HUES6 (cell line): ENCODE results near the gene NEK10.

Experiments used
- H3K27ac ChIP-seq: 2 replicates; pipeline ENCODE4 v1.7.0; 2013; ENCODE audit warnings: low read depth, mild to moderate bottlenecking, low read length, inconsistent platforms
- H3K27me3 ChIP-seq: 2 replicates; pipeline ENCODE4 v1.6.1; 2013; ENCODE audit warnings: low read length; ENCODE audit not compliant: control insufficient read depth, insufficient read depth
- H3K36me3 ChIP-seq: 2 replicates; pipeline ENCODE4 v1.6.1; 2013; ENCODE audit warnings: low read length; ENCODE audit not compliant: control insufficient read depth, insufficient read depth
- H3K4me1 ChIP-seq: 2 replicates; pipeline ENCODE4 v1.6.1; 2013; ENCODE audit warnings: low read length; ENCODE audit not compliant: control insufficient read depth, insufficient read depth
- H3K4me3 ChIP-seq: 2 replicates; pipeline ENCODE4 v1.5.1; 2013; ENCODE audit warnings: low read depth, low read length
- H3K9ac ChIP-seq: one replicate; pipeline ENCODE4 v1.6.1; 2013; ENCODE audit warnings: mild to moderate bottlenecking, low read length
- H3K9me3 ChIP-seq: 2 replicates; pipeline ENCODE4 v1.6.1; 2013; ENCODE audit warnings: low read depth, low read length; ENCODE audit not compliant: control insufficient read depth, insufficient read depth

The NEK10 gene

GRCh38 chr3:27376109-27376772 lies 7.1 kb upstream of the NEK10 start:
- Histone ChIP-seq H3K27ac (no peak overlapping the region), H3K4me3 (no peak overlapping the region), H3K36me3 (peaks cover 49% of the 10 kb centered on the region), H3K27me3 (no peaks in the 10 kb centered on the region), H3K4me1 (no peaks in the 10 kb centered on the region), H3K9me3 (no peaks in the 10 kb centered on the region), H3K9ac (no peak overlapping the region)

DNA sequence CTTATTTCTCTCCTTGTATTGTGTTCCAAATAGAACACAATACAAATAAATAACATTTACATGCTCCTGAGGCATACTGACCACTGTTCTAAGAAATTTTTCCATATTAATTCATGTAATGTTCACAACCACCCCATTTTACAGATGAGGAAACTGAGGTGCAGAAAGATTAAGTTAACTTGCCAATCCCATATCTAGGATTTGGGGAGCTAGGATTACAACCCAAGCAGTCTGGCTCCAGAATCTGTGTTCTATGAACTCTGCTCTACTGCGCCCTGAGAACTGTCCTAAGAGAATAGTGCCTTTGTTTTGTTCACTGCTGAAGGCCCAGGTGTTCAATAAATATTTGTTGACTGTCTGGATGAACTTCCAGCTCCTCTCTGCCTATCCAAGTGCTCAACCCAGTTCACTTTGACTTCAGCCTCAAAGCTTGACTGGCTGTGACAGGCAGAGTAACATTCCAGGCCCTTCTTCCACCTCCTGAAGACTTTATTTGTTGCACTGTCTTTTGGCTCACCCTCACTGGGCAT lies 3.1 kb downstream of the NEK10 start:
- Histone ChIP-seq H3K9ac (no peak overlapping the region), H3K4me1 (no peaks in the 10 kb centered on the region; the same call in 1 of the 2 replicates), H3K27me3 (no peaks in the 10 kb centered on the region), H3K4me3 (no peak overlapping the region), H3K9me3 (no peaks in the 10 kb centered on the region), H3K27ac (no peak overlapping the region), H3K36me3 (no peaks in the 10 kb centered on the region)

DNA sequence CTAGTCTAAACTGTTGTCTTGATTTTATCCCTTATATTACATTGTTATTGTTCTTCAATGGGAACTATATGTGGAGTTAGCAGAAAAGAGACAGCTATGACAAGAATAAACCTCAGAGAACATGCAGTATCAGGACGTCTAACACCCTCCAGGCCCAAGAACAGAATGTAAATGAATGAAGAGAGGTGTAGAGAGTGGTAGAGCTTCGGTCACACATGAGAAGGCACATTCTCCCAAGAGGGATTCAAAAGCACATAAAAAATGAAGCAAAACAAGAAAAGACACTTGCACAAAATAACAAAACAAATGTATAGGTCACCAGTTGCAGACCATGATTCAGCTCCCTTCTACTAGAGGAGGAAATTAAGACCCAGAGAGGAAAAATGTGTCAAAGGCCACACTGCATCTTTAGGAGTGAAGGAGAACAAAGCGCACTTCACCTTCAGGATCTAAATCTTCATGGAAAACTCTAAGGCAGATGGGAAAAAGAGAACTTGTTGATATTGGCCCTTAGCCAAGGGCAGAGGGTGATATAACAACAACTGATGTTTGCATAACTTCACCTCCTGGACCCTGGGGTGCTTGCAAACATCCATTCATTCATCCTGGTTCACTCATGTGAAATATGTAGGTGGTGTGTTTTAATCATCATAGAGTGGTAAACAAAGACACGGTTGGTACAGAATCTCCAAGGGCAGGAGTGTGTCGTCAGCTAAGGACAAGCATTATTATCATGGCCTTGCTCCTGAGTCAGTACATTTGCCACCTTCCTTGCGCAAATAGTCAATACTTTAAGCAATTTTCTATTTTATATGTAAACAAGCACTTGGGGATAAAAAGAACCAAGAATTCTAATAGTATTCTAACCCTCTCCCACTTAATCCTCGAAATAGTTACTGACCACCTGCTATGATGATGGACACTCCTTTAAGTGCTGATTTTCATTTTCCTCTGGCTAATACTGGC lies 8.8 kb downstream of the NEK10 start:
- no peaks in the 10 kb centered on the region for H3K9me3 ChIP-seq
- H3K4me1 ChIP-seq: peaks cover 6% of the 10 kb centered on the region
- no peak overlapping the region for H3K27ac ChIP-seq
- no peak overlapping the region for H3K4me3 ChIP-seq
- H3K36me3 ChIP-seq: no peaks in the 10 kb centered on the region
- no peak overlapping the region for H3K9ac ChIP-seq
- no peaks in the 10 kb centered on the region for H3K27me3 ChIP-seq

GRCh38 chr3:27358372-27358771 lies 10.8 kb downstream of the NEK10 start:
- Histone ChIP-seq H3K27me3 (no peaks in the 10 kb centered on the region), H3K9ac (no peak overlapping the region), H3K27ac (no peak overlapping the region), H3K4me1 (peaks cover 21% of the 10 kb centered on the region), H3K9me3 (no peaks in the 10 kb centered on the region), H3K36me3 (no peaks in the 10 kb centered on the region), H3K4me3 (no peak overlapping the region)

DNA sequence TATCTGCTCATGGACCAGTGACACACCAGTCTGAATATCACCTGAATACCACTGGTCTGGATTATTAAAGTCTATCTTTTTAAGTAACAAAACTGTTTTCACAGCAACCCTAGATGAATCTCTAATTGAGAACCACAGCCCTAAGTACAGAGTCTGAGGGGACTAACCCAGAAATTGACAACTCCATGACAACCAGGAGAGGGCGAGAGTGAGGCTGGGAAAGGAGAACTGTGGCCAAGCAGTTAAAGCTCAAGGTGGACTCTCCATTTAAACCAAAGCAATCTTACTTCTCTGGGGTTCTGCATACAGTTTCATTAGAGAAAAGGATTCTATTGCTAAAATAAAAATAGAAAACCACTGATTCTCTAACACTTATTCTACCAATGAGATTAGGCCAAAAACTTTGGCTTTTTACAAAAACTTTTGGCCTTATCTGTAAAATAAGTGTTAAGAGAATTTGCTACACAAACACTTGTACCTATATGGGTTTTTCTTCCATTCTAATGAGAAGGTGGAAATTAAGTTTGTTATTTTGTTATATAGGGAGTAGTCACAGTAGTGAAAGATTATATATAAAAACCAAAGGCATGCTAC lies 11.4 kb downstream of the NEK10 start:
- no peaks in the 10 kb centered on the region for H3K9me3 ChIP-seq
- peaks cover 21% of the 10 kb centered on the region for H3K4me1 ChIP-seq
- H3K4me3 ChIP-seq: no peak overlapping the region
- no peaks in the 10 kb centered on the region for H3K27me3 ChIP-seq
- H3K27ac ChIP-seq: no peak overlapping the region
- H3K36me3 ChIP-seq: no peaks in the 10 kb centered on the region
- H3K9ac ChIP-seq: no peak overlapping the region

DNA sequence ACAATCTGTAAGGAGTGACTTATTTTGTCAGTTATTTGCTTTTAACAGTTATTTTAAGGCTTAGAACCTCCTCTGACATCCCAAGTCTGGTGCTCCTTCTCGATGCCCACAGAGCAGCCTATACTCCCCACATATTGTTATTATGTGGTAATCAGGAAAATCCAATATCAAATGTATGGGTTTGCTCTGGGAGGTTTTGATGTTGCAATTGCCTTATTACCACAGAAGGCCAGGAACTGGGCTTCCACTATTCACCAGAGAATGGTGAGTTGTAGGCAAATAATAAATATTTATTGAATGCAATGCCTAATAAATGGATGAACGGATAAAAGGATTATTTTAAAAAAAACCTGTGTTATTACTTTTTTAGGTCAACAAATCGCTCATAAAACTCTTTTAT lies 12.2 kb downstream of the NEK10 start:
- no peak overlapping the region for H3K4me3 ChIP-seq
- H3K36me3 ChIP-seq: no peaks in the 10 kb centered on the region
- H3K27ac ChIP-seq: no peak overlapping the region
- H3K27me3 ChIP-seq: no peaks in the 10 kb centered on the region
- H3K9ac ChIP-seq: no peak overlapping the region
- no peaks in the 10 kb centered on the region for H3K9me3 ChIP-seq
- peaks cover 25% of the 10 kb centered on the region for H3K4me1 ChIP-seq

DNA sequence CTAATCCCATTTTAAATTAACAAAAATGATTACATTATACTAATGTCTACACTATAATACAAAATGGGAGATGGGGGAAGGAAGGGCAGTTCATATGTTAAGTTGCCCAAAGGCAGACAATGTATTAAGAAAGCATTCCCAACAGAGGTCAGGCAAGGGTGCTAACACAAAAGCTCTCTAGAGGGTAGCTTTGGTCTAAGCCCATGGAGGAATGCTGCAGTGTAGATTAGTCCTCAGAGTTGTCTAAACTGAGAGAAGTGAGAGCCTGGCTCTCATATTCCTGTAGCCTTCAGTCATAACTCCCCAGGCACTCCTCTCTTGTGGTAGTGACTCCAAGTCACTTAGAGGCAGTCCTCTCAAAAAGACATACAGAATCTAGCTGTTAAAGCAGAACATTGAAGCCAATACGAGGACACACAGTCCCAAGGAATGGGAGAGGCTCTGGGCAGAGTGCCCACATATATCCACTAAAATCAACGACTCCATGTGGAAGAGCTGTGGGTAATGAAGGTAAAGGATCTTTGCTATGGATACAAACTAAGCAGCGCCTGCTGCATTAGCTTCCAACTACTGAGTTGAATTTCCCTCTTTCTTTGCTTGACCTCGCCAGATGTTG lies 14.5 kb downstream of the NEK10 start:
- Histone ChIP-seq H3K9ac (no peak overlapping the region), H3K36me3 (no peaks in the 10 kb centered on the region), H3K27me3 (no peaks in the 10 kb centered on the region), H3K4me3 (no peak overlapping the region), H3K27ac (no peak overlapping the region), H3K9me3 (no peaks in the 10 kb centered on the region), H3K4me1 (peaks cover 24% of the 10 kb centered on the region; the same call in 1 of the 2 replicates)

- no peaks in the 10 kb centered on the region for H3K9me3 ChIP-seq
- H3K27me3 ChIP-seq: no peaks in the 10 kb centered on the region
- no peak overlapping the region for H3K9ac ChIP-seq
- no peaks in the 10 kb centered on the region for H3K36me3 ChIP-seq
- peaks cover 24% of the 10 kb centered on the region; the same call in 1 of the 2 replicates for H3K4me1 ChIP-seq
- no peak overlapping the region for H3K4me3 ChIP-seq
- H3K27ac ChIP-seq: no peak overlapping the region
Measured at GRCh38 chr3:27354161-27354560, 15.0 kb downstream of the NEK10 start.

DNA sequence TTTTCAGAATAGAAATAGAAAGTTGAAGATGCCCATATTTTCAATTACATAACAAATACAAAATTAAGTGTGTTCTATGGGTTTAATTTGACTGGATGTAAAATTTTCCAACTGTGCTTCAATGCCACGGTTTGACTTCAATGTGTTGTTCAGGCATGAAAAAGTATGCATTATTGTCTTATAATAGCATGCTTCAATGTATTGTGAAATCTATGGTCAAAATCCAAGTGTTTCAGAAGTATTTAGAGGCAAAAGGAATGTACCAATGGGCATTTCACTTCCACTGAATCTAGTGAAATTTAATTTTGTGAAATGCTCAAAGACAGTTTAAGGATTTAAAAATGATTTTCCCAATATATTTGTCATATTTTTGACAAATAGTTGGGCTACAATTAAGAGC lies 16.0 kb downstream of the NEK10 start:
- Histone ChIP-seq H3K9me3 (no peaks in the 10 kb centered on the region), H3K9ac (no peak overlapping the region)

DNA sequence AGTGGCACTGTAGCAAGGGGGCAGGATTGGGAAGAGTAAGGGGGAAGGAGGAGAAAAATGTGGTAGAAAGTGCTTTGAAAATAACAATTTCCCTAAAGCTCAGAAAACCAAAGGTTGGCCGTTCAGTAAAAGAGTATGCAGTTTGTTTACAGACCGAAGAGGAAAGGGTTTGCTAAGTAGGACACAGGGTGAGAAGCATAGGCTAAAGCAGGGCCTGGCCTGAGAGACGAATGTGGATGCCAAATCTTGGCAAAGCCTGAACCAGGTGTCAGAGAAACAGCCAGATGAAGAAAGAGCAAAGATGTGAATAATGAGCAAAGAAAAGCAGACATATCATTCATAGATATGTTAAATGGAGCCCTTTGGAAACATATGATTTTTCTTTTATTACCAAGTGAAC lies 17.1 kb downstream of the NEK10 start:
- no peak overlapping the region for H3K27ac ChIP-seq
- no peaks in the 10 kb centered on the region for H3K36me3 ChIP-seq
- H3K9ac ChIP-seq: no peak overlapping the region
- peaks cover 24% of the 10 kb centered on the region; the same call in 1 of the 2 replicates for H3K4me1 ChIP-seq
- H3K9me3 ChIP-seq: no peaks in the 10 kb centered on the region
- no peak overlapping the region for H3K4me3 ChIP-seq
- no peaks in the 10 kb centered on the region for H3K27me3 ChIP-seq

More for the DNA sequence above, 16.0 kb downstream of the NEK10 start:
- Histone ChIP-seq H3K4me1 (peaks cover 24% of the 10 kb centered on the region; the same call in 1 of the 2 replicates), H3K36me3 (no peaks in the 10 kb centered on the region), H3K27ac (no peak overlapping the region), H3K27me3 (no peaks in the 10 kb centered on the region), H3K4me3 (no peak overlapping the region)
